D721Med (cell line): ENCODE results near the gene VPS35L.

Experiments used
- DNase-seq: peaks from one replicate; pipeline ENCODE4 v3.0.0; 2011; ENCODE audit warnings: low spot score; ENCODE audit not compliant: insufficient read length
- FAIRE-seq: peaks from 2 replicates; lab custom pipeline; 2011; peaks lifted over from hg19 to GRCh38; lab: Jason Lieb, UNC
- CTCF ChIP-seq: IDR thresholded peaks from 2 replicates; pipeline ENCODE4 v1.5.1; 2012; ENCODE audit warnings: mild to moderate bottlenecking, control low read depth; ENCODE audit not compliant: insufficient read depth; ENCODE audit errors: missing control alignments

The VPS35L gene

DNA sequence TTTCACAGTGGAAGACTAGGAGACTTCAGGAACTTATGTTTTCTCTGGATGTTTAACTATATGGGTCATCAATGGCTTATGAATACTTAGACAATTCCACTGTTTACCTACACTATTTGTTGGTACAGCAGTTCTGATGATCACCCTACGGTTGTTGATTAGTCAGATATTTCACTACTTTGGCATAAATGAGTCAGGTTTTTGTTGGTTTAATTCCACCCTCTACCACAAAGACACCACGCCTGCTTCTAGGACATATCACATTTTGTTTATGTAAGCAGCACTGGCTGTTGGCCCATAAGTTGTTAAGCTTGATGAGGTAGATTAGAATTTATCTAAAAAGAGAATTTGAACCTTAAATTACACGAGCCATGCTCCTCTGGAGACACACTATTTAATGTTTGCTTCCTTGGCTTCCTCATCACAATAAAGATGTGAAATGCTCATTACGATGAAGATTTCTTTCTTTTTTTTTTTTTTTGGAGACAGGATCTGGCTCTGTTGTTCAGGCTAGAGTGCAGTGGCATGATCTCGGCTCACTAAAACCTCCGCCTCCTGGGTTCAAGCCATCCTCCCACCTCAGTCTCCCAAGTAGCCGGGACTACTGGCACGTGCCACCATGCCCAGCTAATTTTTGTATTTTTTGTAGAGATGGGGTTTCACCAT, 37.9 kb upstream of the VPS35L start:
- FAIRE-seq (no peak), DNase-seq (no peak)
- no peak for TF ChIP-seq CTCF

- no peak for DNase-seq
- FAIRE-seq: no peak
- TF ChIP-seq CTCF: no peak
These were observed 37.1 kb upstream of the VPS35L start for GRCh38 chr16:19518388-19518787.

- no peak for DNase-seq
- no peak for TF ChIP-seq CTCF
- FAIRE-seq: no peak
These were observed 34.6 kb upstream of the VPS35L start for GRCh38 chr16:19520861-19521331.

GRCh38 chr16:19521471-19522396, 33.8 kb upstream of the VPS35L start, which contains the start of gene GDE1:
GDE1 (minus strand) TSS chr16:19522098; CDS start chr16:19521964, 134 bp downstream.
- FAIRE-seq (no peak), DNase-seq (peak; percentile 66)
- TF ChIP-seq CTCF: peak; percentile 32

- FAIRE-seq (no peak), DNase-seq (no peak)
- TF ChIP-seq CTCF: no peak
These were observed 33.1 kb upstream of the VPS35L start for GRCh38 chr16:19522397-19522732.

DNA sequence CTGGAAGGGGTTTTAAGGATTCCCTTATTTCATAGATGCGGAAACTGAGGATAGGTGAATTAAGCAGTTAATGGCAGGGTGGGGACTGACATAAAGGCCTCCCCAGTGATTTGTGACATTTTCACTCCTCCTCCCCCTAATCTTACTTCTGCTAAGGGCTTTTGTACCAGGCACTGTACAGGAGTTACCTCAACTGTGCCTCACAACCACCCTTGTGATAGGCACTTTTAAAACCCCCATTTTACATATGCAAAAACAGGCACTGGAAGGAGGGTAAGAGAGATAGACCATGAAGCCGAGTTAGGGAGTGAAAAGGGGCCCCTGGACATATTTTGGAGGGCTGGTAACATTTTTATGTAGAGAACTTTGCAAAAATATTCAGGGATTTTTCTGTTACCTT, 32.7 kb upstream of the VPS35L start:
- FAIRE-seq (no peak), DNase-seq (no peak)
- no peak for TF ChIP-seq CTCF
